Kidney epithelial cell (primary cell): ENCODE measurements around the gene DOP1A. TPM values are rescaled to one million over a fixed set of nuclear protein-coding genes. Genes with fewer than 3 reads are reported as not detected.

Experiments
- DNase-seq: peaks from one replicate; pipeline ENCODE4 v3.0.0-alpha.2; 2010; ENCODE audit warnings: low read depth
- H3K27me3 ChIP-seq: 2 replicates; pipeline ENCODE4 v1.6.0; 2011; ENCODE audit warnings: low read length; ENCODE audit not compliant: control insufficient read depth, insufficient read depth
- H3K36me3 ChIP-seq: 2 replicates; pipeline ENCODE4 v1.5.1; 2011; ENCODE audit warnings: low read length; ENCODE audit not compliant: control insufficient read depth, insufficient read depth
- H3K4me3 ChIP-seq: 2 replicates; pipeline ENCODE4 v1.5.1; 2011; ENCODE audit warnings: low read depth, mild to moderate bottlenecking, control low read depth, low read length
- total RNA-seq: library from RNA; depleted of rRNA; stranded (reverse); fragments of >200 nt; gene quantifications from 2 replicates; pipeline ENCODE4 v1.2.3, GENCODE V29; 2015
- TF ChIP-seq, protein P1 (sequence below): IDR thresholded peaks from 2 replicates; pipeline ENCODE4 v1.5.1; 2011; ENCODE audit warnings: mild to moderate bottlenecking, moderate library complexity, low read length, control low read depth, inconsistent platforms; ENCODE audit not compliant: insufficient read depth, poor library complexity, severe bottlenecking

DOP1A gene
- total RNA-seq, 1 donor from 2014 or later, result 11.7 TPM

DNA sequence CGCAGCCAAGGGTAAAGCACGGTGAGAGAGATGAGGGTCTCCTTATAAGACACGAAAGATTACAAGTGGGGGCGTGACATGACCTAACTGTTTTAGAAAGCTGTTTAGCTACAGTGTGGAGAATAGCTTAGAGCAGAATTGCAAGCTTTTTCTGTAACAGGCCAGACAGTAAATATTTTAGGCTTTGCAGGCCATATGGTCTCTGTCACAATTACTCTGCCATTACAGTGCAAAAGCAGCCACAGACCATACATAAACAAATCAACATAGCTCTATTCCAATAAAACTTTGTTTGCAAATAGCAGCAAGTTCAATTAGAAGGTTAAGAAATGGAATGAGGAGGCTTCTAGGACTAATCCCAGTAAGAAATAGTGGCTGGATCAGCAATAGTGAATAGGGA is 108.8 kb downstream of the DOP1A start:
- TF ChIP-seq, protein P1, sequence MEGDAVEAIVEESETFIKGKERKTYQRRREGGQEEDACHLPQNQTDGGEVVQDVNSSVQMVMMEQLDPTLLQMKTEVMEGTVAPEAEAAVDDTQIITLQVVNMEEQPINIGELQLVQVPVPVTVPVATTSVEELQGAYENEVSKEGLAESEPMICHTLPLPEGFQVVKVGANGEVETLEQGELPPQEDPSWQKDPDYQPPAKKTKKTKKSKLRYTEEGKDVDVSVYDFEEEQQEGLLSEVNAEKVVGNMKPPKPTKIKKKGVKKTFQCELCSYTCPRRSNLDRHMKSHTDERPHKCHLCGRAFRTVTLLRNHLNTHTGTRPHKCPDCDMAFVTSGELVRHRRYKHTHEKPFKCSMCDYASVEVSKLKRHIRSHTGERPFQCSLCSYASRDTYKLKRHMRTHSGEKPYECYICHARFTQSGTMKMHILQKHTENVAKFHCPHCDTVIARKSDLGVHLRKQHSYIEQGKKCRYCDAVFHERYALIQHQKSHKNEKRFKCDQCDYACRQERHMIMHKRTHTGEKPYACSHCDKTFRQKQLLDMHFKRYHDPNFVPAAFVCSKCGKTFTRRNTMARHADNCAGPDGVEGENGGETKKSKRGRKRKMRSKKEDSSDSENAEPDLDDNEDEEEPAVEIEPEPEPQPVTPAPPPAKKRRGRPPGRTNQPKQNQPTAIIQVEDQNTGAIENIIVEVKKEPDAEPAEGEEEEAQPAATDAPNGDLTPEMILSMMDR, result no peak
- no peak overlapping the region for H3K4me3 ChIP-seq
- peaks cover 1% of the 10 kb centered on the region for H3K36me3 ChIP-seq
- DNase-seq, result no peak
- H3K27me3 ChIP-seq, result no peaks in the 10 kb centered on the region

DNA sequence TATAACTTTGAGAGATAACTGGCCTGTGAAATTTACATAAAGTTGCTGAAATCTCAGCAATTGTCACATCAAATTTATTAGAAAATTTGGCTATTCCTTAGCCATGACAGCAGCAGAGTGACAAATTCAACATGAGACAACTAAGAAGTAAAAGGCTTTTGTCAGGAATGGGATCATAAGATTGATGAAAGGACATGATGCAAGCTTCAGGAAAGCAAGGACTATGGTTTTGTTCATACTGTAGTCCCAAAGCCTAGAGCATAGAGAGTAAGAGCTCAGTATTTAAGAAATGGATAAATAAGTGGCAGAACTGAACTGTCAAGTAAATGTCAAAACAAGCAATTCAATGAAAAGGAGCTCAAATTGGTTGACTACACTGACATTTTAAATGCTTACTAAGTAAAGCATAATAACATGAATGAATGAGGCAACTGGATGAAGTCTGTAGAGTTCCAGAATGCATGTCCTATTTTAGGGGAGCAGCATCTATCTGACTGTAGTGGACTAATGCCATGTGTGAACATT is 113.0 kb downstream of the DOP1A start:
- peaks cover 1% of the 10 kb centered on the region for H3K36me3 ChIP-seq

DNA sequence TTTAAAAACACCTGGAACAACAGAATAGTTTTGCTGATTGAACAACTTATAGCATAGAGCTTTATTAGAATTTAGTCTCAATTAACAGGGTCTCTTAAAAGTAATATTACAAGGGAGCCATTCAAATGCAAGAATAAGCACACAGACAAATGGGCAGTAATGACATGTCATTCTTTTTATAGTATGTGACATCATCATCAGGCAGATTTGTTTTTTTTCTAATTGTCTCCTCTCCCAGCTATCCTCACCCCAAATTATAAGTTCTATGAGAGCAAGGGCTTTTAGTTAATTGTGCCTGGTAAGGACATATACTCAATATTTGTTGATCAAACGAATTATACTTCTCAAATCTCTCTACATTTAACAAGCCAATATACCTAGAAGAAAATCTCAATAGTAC is 114.6 kb downstream of the DOP1A start:
- TF ChIP-seq, protein P1, result no peak
- no peak for DNase-seq
- Histone ChIP-seq H3K36me3 (peaks cover 1% of the 10 kb centered on the region), H3K4me3 (no peak overlapping the region), H3K27me3 (no peaks in the 10 kb centered on the region)

More for the DNA sequence above, 113.0 kb downstream of the DOP1A start:
- H3K4me3 ChIP-seq, result no peak overlapping the region
- no peak for DNase-seq
- H3K27me3 ChIP-seq, result no peaks in the 10 kb centered on the region
- TF ChIP-seq, protein P1, result no peak

DNA sequence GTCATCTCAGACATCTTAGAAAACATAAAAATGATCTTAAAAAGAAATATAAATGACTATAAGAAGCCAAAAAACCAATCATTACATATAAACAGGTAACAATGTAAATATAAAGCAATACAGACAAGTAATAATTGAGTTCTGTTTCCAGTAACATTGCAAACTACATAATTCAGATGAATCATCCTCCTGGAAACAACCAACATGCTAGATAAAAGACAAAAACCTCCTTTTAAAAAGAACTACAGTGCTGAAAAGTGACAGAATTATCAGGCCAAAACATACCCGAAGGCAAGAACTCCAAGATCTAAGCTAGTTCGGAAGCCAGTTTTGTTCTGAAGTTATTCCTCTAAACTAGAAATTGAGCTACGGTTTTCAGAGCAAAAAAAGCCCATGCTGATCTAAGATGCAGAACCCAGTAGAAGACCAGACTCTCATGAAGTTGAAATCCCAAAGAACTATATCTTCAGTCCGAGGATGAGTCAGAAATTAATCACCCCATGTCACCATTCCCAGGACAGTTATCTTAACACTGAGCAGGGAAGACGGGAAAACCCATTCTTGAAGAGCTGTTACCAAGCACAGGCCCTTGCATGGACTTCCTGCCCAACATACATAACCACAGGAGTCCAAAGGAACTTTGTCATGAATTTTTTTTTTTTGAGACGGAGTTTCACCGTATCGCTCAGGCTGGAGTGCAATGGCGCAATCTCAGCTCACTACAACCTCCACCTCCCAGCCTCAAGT is 115.8 kb downstream of the DOP1A start:
- peak; percentile 51 for DNase-seq
- Histone ChIP-seq H3K27me3 (no peaks in the 10 kb centered on the region), H3K4me3 (no peak overlapping the region), H3K36me3 (no peaks in the 10 kb centered on the region)
- TF ChIP-seq, protein P1, result no peak

DNA sequence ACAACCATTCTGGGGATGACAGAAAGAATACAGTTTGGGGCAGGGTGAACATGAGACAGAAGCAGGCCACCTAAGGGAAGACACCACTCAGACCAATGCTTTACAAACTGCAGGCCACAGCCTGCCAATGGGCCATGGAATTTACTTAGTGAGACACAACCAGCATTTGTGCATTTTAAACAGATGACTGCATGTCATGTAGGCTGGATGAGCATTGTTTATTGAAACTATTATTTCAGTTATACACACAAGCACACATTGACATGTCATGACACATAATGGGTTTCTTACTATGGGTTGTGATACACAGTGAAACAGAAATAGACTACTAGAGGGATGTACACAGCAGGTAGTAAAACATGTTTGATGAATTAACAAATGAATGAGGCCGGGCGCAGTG is 117.6 kb downstream of the DOP1A start:
- Histone ChIP-seq H3K27me3 (no peaks in the 10 kb centered on the region), H3K4me3 (no peak overlapping the region), H3K36me3 (no peaks in the 10 kb centered on the region)
- TF ChIP-seq, protein P1, result no peak
- no peak for DNase-seq
